Ovary (tissue), 10 donors: ENCODE results near the gene STARD7. TPM values are rescaled to one million over a fixed set of nuclear protein-coding genes. Genes with fewer than 3 reads are reported as not detected.
A peak's percentile ranks its signal among the peaks of the same experiment; 100 is the strongest.
"Not testable (repeated sequence)": the region's sequence is repeated elsewhere in the genome, so short reads cannot be mapped to it uniquely, and the experiment has no call there.

ENCODE experiments used
- DNase-seq, 5 donors: peaks; one replicate each; pipeline ENCODE4 v3.0.0-alpha.2; 2019 to 2020
- H3K27ac ChIP-seq, 2 donors: fragments of 200-600 bp; one replicate each; pipeline versions ENCODE4 v1.5.1 to v1.8.0; 2019 to 2022
- H3K27me3 ChIP-seq: fragments of 200-600 bp; one replicate; pipeline ENCODE4 v1.8.0; 2022
- H3K36me3 ChIP-seq: fragments of 200-600 bp; sonication (generic); one replicate; pipeline ENCODE4 v1.5.1; 2019
- H3K4me1 ChIP-seq: one replicate; pipeline ENCODE4 v1.8.1; 2013; ENCODE audit warnings: mild to moderate bottlenecking, moderate library complexity; ENCODE audit not compliant: insufficient read depth
- H3K4me3 ChIP-seq: fragments of 200-600 bp; sonication (generic); one replicate; pipeline ENCODE4 v1.5.1; 2017
- H3K9me3 ChIP-seq, 2 donors: fragments of 200-600 bp in 1 of 2; sonication (generic) in 1 of 2; one replicate each; pipeline versions ENCODE4 v1.5.1 to v1.8.1; 2013 to 2019; ENCODE audit warnings: mild to moderate bottlenecking in 1 of 2, moderate library complexity in 1 of 2
- CTCF ChIP-seq, 3 donors: fragments of 450-650 bp in 2 of 3; fragments of 200-600 bp in 1 of 3; IDR thresholded peaks; one replicate each; pipeline versions ENCODE4 v1.5.1 to v1.8.0; 2016 to 2022; ENCODE audit warnings: antibody characterized with exemption in 3 of 3, mild to moderate bottlenecking in 1 of 3
- EP300 ChIP-seq: sonication (generic); formaldehyde crosslinking; IDR thresholded peaks from one replicate; pipeline ENCODE4 v1.6.1; 2017; ENCODE audit warnings: antibody characterized with exemption
- POLR2A ChIP-seq: fragments of 450-650 bp; IDR thresholded peaks from one replicate; pipeline ENCODE4 v1.6.1; 2017; ENCODE audit warnings: antibody characterized with exemption, mild to moderate bottlenecking, moderate library complexity
- WGBS, 3 donors: extraction: QIAGEN DNeasy Blood & Tissue Kit in 1 of 3; methylation state at CpG; one replicate each; pipeline versions ENCODE4 v1.1.5 to v1.1.7; 2013 to 2017; 5-methylcytosine and 5-hydroxymethylcytosine counted together
- intact Hi-C, 4 donors: fragments of 100-400 bp; cut with DNase I; formaldehyde crosslinking; loops; one replicate each; pipeline versions ENCODE4 v1.11.0 to v1.15.1; 2022 to 2023
- long read RNA-seq, 3 donors: library from polyadenylated mRNA in 2 of 3; unstranded in 2 of 3; transcript quantifications; one replicate each; pipeline ENCODE4 v2.0.0 and lab custom pipeline, GENCODE V29; 2021 to 2026
- polyA plus RNA-seq, 2 donors: library from polyadenylated mRNA; stranded (reverse); fragments of 200-250 nt in 1 of 2; fragments of 350-450 nt in 1 of 2; fragmentation: Illumina TruSeq in 1 of 2; extraction: RNeasy Lipid Tissue Mini Kit (QIAGEN cat#74804) in 1 of 2; gene quantifications; one replicate each; pipeline ENCODE4 v1.2.3, GENCODE V29; 2013 to 2014
- total RNA-seq, 7 donors: library from RNA; depleted of rRNA in 2 of 7; stranded (reverse); fragments of >200 nt in 2 of 7; fragmentation: NEBNext Ultra II Directional in 3 of 7; extraction: Animal tissue kit (Norgen Biotek cat#: 25700) in 3 of 7; gene quantifications; one replicate each; pipeline versions ENCODE4 v1.1.0 to v1.2.4, GENCODE V29; 2016 to 2023
- donor health status: DM: no; HTN: no; CAD: no; lungs with moderate emphysema.
- donor health status: DM: no; HTN: no; CAD: no.
- donor health status: Bipolar disorder and iron deficiency.
- donor health status: DM: yes; HTN: yes; CAD: no.
- donor health status: DM: no; HTN: no; CAD: no.
- donor health status: DM: yes; HTN: yes; CAD: no.

Gene STARD7
- total RNA-seq (10 to 100 TPM; 40.3 to 90.9 (median 80.4) TPM), polyA plus RNA-seq (10 to 100 TPM; 32.7 to 73.8 TPM)
- long read RNA-seq, donor 1, transcript STARD7-201 (8 exons, 3,368 nt), result major isoform, 33 of 55 reads
- long read RNA-seq, donor 1, partial matches to known transcripts, result 5 of 55 reads
- long read RNA-seq, donor 1, other reads (novel, unspliced or antisense), result 17 of 55 reads
- long read RNA-seq, donor 2, transcript STARD7-201 (8 exons, 3,368 nt), result major isoform, 44 of 121 reads
- long read RNA-seq, donor 2, partial matches to known transcripts, result 20 of 121 reads
- long read RNA-seq, donor 2, other reads (novel, unspliced or antisense), result 55 of 121 reads
- long read RNA-seq, donor 3, transcript STARD7-201 (8 exons, 3,368 nt), result major isoform, 305 of 327 reads
- long read RNA-seq, donor 3, partial matches to known transcripts, result 8 of 327 reads
- long read RNA-seq, donor 3, other reads (novel, unspliced or antisense), result 14 of 327 reads

GRCh38 chr2:96208143-96209010, at the start of gene STARD7:
STARD7 (minus strand) TSS chr2:96208827; CDS start chr2:96208434, 393 bp downstream.
- Histone ChIP-seq H3K27ac (peak within 1 kb of the TSS; percentile 85 to 89), H3K36me3 (no peaks in the 10 kb centered on the region), H3K27me3 (no peaks in the 10 kb centered on the region), H3K9me3 (no peaks in the 10 kb centered on the region), H3K4me3 (peak within 1 kb of the TSS; percentile 84), H3K4me1 (peaks cover 14% of the 10 kb centered on the region)
- intact Hi-C loops, result loop anchor here in 2 of 4 donors (5.0 kb wide), 2 partner anchors 54 to 59 kb away; partner anchors contain the start of genes CIAO1 (in 1 of the 2) and TMEM127 (in 1 of the 2)
- TF ChIP-seq CTCF (IDR thresholded peaks at IDR 0.05), result peak in 2 of 3 donors; percentile 29 to 41
- TF ChIP-seq POLR2A, result peak; percentile 88
- peak; percentile 5 for TF ChIP-seq EP300
- DNase-seq, result peak; percentile 97 to 99 (median 98)
- WGBS, 3 donors, result 0 to 1% (median 1%) methylated on average over 43 to 100 of the region's 100 CpGs

GRCh38 chr2:96257744-96258143, 49.1 kb upstream of the STARD7 start:
- intact Hi-C loops, result loop anchor here in 1 of 4 donors (5.0 kb wide), 1 partner anchor 110 kb away; the partner anchor contains the start of gene DUSP2
- H3K27me3 ChIP-seq, H3K36me3 ChIP-seq, H3K4me3 ChIP-seq, H3K9me3 ChIP-seq, DNase-seq: not testable (repeated sequence)
- 88 to 97% (median 93%) methylated on average over 3 of the region's 3 CpGs for WGBS, 3 donors
- Histone ChIP-seq H3K27ac (peak overlapping the region in 1 of 2 donors; percentile 81), H3K4me1 (peaks cover 17% of the 10 kb centered on the region)

- WGBS, 3 donors, result 82 to 85% (median 83%) methylated on average over 6 of the region's 6 CpGs
- no peak overlapping the region for H3K4me3 ChIP-seq
- DNase-seq, result no peak
- H3K27ac ChIP-seq, result no peak overlapping the region
- intact Hi-C loops, result loop anchor here in 1 of 4 donors (5.0 kb wide), 1 partner anchor 109 kb away; the partner anchor contains the start of gene DUSP2
- no peaks in the 10 kb centered on the region for H3K27me3 ChIP-seq
- TF ChIP-seq POLR2A, result no peak
- no peak for TF ChIP-seq EP300
- no peak for TF ChIP-seq CTCF (IDR thresholded peaks at IDR 0.05)
- peaks cover 17% of the 10 kb centered on the region for H3K4me1 ChIP-seq
- no peaks in the 10 kb centered on the region for H3K36me3 ChIP-seq
- H3K9me3 ChIP-seq, result no peaks in the 10 kb centered on the region
These were observed 48.0 kb upstream of the STARD7 start for GRCh38 chr2:96256611-96257113.

DNA sequence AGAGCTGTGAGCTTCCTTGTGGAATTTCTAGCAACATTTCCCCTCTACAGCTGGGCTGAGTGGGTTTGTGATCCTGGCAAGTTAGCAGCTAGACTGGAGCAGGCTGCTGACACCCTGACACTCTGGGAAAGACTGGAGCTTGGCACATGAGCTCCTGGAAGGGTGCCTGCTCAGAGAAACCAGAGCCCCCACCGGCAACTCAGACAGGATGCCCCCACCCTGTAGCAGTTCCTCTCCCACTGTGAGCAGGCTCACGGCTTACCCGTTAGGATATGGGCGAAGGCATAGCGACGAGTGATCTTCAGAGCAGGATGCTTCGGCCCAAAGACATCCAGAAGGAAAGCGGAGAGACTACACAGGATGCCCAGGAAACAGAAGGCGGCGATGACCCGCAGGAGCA, 45.9 kb upstream of the STARD7 start:
- WGBS, 3 donors, result 80 to 91% (median 84%) methylated on average over 11 of the region's 11 CpGs
- intact Hi-C loops, result no loop called here
- Histone ChIP-seq H3K4me1 (peaks cover 10% of the 10 kb centered on the region), H3K9me3 (no peaks in the 10 kb centered on the region), H3K36me3 (no peaks in the 10 kb centered on the region), H3K4me3 (no peak overlapping the region), H3K27me3 (no peaks in the 10 kb centered on the region), H3K27ac (no peak overlapping the region)
- no peak for TF ChIP-seq EP300
- TF ChIP-seq POLR2A, result no peak
- no peak for TF ChIP-seq CTCF (IDR thresholded peaks at IDR 0.05)
- DNase-seq, result no peak
